Measurements from ENCODE around the gene CSNK2B.

The CSNK2B gene

DNA sequence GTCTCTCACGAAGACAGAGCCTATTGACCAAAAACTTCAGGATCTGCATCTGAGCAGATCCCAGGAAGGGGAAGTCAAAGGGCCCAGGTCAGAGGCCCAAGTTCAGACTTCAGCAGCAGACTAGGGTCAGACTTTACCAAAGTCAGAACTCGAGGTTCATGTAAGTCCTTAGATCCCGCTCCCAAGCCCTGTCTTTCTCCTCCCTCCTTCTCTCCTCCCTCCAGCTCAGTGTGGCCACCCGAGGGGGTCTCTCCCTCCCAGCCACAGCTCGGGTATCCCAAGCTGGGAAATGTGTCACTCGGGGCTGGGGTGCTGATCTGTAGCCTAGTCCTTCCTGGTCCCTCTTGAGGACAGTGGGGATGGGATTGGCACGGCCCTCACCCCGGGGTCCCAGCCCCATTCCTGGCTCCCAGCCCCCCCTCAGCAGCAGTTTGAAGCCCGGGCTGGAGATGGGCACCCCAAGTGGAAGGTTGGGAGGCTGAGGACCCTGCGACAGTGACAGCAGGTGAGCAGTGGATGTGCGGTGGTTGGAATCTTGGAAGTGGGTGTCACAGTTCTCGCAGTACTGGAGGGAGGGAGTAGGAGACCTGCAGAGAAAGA is 3.7 kb upstream of the CSNK2B start:
- no peak for DNase-seq

DNA sequence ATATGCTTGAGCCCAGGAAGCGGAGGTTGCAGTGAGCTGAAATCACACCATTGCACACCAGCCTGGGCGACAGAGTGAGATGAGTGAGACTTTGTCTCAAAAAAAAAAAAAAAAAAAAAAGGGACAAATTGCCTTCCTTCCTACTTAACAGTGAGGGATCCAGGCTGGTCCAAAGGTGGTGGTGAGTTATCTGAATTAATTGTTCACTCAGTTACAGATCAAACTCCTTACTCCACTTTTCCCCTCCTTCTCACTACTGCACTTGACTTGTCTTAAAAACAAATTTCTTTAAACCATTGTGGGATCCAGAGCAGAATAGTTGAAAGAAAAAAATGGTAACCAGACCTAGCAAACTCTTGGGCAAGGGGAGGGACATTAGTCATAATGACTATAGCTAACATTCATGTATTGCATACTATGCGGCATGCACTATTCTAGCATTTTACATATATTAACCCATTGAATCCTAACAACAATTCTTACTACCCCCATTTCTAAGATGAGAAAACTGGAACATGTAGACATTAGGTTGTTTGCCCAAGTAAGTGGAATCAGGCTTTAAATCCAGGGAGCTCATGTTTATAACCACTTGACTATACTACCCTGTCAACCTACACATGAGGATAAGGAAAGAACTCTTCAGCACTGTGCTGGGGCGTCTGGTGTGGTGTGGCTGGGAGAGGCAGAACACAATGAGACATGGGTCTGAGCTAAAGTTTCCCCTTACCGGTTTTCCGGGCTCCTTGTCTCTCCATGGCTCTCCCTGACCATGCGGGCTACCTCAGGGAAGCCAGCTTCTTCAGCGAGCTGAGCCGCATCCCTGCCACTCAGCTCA is 2.5 kb upstream of the CSNK2B start:
- DNase-seq, result no peak

DNA sequence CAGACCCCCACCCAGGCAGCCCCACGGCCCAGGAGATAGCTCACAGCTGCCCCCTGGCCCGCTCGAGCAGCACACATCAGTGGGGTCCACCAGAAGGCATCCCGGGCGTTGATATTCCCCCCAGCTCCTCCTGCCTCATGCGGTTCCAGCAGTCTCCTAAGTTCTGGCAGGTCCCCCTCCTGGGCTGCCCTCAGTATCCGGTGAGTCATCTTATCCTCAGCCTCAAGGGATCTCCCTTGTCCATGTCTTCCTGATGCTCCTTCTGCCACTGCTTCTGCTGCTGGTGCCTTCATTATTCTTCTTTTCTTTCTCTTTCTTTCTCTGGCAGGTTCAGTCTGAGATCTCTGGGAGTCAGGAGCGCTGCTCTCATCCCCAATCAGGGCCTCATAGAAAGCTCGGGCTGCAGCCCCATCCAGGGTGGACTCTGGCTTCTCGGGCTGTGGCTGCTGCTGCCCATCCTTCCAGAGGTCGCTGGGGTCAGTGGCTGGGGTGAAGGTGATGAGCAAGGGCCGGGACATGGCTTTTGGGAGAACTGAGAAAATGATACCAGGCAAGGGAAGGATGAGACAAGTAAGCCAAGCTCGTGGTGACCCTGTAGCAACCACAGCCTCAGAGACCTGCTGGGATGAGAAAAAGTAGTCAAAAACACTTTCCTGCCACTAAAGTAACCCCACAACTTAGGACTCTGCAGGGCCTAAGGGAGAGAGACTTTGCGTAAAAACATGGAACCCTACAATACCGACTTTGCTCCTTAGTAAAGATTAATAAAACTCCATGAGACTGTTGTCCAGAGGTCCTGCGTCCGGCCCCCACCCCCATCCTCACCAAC is 1.7 kb upstream of the CSNK2B start:
- DNase-seq, result no peak

DNA sequence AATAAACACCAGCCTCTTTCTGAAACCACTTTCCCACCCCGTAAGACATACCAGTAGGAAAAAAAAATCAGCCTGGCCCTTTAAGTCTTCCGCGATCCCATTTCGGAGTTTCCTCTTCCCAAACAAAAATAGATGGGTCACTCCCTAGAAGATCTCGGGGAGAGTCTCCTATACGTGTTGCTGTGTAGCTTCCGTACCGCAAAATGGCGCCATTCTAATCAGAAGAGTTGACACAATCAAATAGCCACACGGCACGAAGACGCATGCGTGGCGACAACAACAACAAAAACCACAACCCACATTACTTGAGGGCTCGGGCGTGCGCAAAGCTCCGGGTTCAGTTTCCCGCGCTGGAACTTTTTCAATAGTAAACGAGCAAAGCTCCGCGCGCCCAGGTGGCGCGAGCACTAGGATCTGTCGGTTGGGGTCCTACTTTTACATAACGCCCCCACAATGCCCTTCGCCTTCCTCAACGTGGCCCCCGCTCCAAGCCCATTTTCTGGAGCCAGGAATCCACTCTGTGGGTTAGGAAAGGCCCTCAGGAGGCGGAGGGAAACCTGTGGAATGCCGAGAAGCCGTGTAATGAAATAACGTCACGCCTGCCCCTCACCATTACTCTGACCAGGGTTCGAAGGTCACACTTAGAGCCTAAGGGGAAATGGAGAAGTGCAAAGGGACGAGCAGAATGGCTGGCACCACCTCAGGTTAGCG is 935 bp upstream of the CSNK2B start, which contains the start of gene GPANK1:
TSS of gene GPANK1 (minus strand) at position 208 of the 711 bp plus-strand sequence. CDS start 519 bp downstream, outside the sequence.
- DNase-seq, result peak; percentile 86

DNA sequence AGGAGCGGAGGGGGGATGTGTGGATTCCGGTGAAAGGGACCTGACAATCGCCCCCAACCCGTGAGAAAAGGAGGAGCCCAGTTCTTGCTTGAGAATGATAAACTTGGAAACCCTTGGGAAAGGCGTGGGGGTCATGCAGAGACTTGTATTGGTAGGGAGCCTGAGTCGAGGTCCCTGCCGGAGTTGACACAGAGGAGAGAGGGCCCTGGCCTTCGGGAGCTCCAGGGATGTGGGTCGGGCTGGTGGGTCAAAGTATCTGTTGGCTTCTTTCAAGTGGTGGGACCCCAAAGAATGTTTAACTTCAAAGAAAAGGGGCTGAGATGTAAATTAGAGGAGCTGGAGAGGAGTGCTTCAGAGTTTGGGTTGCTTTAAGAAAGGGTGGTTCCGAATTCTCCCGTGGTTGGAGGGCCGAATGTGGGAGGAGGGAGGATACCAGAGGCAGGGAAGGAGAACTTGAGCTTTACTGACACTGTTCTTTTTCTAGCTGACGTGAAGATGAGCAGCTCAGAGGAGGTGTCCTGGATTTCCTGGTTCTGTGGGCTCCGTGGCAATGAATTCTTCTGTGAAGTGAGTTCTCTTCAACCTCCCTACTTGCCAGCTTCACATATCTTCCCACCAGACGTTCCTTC is 571 bp downstream of the CSNK2B start:
- no peak for DNase-seq

DNA sequence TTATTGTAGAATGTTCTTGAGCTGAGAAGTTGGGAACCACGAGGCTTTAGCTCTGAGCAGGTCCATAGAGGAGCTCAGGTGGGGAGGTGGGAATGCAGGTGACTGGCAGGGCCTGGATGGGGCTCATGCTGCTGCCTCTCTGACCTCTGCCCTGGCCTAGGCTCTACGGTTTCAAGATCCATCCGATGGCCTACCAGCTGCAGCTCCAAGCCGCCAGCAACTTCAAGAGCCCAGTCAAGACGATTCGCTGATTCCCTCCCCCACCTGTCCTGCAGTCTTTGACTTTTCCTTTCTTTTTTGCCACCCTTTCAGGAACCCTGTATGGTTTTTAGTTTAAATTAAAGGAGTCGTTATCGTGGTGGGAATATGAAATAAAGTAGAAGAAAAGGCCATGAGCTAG is 3.8 kb downstream of the CSNK2B start, which contains the start of gene LY6G5B:
TSS of gene LY6G5B (plus strand) at position 301 of the 400 bp plus-strand sequence. CDS start 975 bp downstream, outside the sequence.
- DNase-seq, result no peak

DNA sequence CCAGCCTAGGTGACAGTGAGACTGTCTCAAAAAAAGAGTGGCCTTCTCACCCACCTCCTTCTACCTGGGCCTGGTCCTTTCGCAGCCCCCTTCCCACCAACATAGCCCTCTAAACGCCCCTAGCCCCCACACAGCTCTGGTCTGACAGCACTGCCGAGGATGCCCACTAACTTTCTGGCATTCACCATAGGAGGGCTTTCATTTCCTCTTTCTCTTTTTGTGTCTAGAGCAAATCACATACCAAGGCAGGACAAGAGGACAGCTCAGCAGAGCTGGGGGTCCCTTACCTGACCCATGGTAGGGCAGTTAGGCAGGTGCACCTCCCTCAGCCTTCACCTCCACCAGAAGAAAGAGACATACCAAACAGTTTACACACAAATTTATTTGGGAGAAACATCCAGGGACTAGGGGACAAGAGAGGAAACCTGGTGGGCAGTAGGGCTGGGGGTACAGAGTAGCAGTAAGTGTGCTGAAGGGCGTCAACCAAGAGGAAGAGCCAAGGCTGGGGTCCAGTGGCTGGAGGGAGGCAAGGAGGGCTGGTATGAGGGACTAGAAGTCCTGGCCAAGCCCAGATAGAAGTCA is 10.5 kb downstream of the CSNK2B start:
- no peak for DNase-seq

DNA sequence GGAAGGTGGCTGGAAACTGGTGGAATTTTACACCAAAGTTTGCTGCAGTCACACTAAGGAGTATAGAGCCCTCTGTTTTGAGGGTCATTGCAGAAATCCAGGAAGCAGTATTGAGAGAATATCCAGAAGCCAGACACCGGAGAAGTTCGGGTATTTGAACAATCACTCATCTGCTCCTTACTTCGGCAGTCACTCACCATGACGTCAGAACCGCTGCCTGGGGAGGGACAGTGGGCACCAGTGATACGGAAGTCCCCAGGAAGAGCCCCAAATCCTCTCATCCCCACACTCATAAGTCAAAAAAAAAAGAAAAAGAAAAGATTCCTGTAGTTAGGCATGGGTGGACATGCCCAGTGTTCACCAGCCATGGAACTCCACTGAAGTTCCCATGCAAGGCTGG is 11.0 kb downstream of the CSNK2B start:
- DNase-seq, result no peak

DNA sequence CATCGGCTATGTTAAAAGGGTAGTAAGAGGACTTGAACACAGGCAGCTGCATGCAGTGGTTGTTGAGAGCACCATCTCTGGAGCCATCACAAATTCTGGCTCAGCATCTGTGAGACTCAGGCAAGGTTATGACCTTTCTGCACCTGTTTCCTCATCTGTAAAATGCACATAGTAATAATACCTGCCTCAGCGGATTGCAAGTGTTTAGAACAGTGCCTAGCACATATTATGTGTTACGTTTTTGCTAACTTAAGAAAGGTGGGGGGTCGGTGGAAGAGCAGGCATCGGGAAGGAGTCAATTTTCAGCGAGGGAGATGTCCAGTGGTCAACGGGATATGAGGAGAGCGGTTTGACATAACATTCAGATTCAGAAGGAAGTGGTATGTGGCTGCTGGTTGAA is 12.1 kb downstream of the CSNK2B start:
- no peak for DNase-seq

DNA sequence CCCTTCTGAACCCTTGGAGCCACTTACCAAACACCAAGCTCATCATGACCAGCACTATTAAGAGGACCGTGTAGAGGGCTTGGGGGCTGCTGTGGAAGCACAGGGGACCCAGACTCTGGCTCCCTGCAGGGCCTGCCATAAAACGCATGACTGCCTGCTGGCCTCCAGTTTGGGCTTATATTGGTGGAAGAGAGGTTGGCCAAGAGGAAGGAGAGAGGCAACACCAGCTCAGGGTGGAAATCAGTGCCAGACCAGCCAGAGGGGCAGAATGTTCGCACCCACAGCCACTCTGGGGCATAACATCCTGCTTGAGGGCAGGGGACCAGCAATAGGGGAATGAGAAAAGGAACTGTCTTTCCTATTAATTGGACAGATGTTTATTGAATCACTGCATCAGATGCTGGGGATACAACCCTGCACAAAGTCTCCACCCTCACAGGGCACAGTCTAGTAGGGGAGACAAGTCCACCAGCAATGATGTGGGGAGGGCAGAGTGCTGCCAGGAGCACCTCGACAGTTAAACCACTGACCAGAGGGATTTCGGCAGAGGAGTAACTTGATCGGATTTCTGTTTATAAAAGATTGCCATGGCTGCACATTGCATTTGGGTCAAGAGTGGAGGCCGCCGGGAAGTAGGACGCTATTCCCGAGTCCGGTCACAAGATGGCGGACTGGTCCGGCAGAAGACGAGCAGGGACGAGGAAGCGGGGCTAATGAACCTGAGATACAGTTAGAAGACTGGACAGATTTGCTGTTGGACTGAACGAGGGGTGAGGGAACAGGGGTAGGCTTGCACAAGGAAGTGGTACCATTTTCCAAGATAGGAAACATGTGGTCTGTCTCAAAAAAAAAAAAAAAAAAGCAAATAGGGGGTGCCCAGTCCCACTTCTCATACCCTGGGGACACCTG is 14.6 kb downstream of the CSNK2B start, which contains the start of gene LY6G5C:
TSS of gene LY6G5C (minus strand) at position 842 of the 909 bp plus-strand sequence. CDS start at position 148, 694 bp downstream.
- peak; percentile 76 for DNase-seq

DNA sequence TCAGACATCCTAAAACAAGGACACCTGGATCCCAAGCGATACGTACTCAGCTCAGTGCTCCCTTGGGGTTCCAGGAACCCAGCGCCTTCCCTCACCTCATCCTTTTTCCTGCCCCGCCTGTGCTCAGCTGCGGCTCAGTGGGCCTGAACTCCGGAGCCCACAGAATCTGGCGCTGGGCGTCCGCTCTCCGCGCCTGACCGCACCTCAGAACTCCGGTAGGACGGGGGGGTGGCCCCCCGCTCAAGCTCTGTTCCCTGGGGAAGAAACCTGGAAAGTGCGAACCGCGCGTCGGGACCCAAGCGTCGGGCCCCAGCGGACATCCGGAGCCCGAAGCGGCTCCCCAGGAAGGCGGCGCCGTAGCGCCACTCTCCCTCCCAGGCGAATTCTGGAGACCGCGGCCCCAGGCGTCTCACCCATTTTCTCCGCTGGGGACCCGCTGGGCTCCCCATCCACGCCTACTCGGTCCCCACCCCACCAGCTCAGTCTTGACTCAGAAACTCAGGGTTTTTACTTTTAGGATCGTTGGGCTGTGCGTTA is 15.3 kb downstream of the CSNK2B start:
- peak; percentile 56 for DNase-seq

DNA sequence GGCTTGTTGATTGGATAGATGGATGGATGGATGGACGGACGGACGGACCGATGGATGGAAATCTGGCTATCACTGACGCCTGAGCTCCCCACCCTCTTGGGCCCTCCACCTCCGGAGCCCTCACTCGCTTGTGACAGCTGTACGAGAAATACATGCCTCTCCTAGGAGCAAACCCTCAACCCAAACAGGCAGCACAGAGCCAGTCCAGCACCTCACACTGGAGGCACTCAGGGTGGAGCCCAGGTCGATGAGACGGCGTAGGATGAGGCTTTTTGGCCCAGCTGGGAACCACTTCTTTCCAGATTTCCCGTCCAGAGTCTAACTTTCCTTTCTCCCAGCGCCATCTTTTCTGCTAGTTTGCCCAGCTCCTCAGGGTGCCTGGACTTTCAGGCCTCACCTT is 17.7 kb downstream of the CSNK2B start:
- DNase-seq, result no peak

DNA sequence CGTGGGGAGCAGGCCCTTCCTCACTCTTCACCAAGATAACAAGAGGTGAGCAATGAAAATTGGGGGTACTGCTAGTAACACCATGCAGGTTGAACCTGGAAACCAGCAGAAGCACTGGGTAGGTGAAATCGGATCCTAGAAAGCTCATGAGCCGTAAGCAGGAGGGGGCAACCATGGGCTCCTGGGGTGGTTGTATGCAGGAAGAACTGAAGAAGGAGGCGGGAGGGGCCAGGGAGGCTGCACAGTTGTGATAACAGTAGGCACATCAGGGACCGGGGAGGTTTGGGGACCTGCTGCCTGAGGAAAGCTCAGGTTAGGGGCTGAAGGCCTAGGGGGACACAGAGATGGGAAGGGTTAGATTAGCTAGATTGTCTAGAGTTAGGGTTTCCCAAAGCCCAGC is 20.6 kb downstream of the CSNK2B start:
- DNase-seq, result no peak

DNA sequence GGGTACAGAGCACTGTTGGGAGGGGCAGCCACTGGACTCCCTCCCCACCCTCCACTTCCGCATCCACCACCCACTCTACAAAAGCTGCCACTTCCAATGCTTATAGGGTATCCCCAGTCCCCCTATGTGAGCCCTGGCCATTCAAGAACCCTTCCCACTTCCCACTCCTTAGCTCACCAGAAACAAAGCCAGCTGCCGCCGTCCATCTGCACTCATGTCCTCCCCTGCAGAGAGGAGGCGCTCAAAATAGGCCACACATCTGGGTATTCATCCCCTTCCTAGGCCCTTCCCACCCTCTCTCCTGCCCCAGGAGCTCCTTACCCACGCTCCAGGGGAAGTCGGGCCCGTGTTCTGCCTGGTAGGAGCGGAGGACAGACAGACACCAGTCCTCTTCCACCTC is 21.4 kb downstream of the CSNK2B start:
- DNase-seq, result no peak

DNA sequence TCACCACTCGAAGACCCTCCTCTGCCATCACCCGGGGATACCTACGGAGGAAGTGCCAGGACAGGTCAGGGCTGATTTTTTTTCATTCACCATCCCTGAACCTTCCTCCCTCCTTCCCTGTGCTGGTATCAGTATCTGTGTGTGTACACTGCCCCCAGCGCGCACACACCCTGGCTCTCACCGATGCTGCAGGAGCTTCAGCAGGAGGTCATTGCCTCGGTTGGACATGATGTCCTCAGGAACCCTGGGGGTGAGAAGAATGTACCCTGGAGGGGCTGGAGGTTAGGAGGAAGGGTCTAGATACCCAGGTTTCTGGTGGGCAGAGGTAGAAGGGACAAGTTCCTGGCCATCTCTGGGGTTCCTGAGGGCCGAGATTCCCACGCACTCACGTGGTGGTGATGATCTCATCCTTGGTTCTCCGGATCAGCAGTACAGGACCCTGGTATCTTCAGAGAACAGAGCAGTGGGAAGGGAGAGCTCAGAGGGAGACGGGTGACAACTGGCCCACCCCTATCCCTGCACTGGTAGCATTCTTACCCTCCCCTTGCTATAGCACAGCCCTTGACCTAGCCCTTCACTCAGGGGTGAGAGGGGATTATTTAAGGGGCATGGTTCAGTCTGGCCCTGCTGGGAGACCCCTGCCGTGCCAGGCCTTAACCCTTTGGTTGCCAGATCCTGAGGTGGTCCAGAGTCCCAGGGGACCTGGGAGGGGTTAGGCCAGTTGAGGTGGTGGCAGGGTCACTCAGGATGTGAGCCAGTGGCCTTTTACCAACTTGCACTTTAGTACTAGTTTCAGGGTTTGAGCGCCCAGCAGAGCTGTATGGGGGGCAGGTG is 22.2 kb downstream of the CSNK2B start:
- DNase-seq, result no peak

DNA sequence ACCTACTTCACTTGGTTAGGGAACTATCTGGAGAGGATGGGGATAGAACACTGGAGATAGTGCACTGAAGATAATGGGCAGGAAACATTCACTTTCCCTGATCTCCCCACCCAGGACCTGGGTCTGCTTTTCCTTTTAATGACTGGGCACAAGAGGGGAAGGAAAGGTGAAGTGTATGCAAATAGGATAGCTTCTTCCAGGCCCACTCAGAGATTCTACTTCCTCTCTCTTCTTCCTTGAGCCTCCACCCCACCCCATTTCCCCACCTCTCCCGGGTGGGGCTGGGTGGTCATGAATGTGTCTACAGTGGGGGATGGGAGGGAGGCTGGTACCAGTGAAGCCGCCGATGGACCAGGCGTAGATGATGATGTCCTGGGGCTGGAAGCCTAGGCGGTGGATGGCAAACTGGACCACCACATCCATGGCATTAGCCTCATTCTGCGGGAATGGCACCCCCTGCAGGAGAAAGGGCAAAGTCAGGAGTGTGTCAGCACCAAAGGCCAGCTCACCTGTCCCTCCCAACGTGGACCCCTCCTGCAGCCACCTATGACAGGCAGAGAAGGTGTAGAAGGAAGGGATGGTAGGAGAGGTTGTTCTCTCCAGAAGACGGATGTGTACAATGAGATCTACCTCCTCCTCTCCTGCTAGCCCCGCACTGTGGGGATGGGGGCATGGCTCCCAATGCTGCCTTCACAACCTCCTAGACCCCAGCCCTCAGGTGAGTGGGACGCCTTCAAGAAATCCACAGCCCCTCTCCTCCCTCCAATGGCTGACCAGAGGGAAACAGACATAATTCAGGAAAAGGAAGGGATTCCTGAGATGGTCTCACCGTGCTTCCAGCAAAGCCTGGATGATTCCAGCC is 23.6 kb downstream of the CSNK2B start:
- no peak for DNase-seq

DNA sequence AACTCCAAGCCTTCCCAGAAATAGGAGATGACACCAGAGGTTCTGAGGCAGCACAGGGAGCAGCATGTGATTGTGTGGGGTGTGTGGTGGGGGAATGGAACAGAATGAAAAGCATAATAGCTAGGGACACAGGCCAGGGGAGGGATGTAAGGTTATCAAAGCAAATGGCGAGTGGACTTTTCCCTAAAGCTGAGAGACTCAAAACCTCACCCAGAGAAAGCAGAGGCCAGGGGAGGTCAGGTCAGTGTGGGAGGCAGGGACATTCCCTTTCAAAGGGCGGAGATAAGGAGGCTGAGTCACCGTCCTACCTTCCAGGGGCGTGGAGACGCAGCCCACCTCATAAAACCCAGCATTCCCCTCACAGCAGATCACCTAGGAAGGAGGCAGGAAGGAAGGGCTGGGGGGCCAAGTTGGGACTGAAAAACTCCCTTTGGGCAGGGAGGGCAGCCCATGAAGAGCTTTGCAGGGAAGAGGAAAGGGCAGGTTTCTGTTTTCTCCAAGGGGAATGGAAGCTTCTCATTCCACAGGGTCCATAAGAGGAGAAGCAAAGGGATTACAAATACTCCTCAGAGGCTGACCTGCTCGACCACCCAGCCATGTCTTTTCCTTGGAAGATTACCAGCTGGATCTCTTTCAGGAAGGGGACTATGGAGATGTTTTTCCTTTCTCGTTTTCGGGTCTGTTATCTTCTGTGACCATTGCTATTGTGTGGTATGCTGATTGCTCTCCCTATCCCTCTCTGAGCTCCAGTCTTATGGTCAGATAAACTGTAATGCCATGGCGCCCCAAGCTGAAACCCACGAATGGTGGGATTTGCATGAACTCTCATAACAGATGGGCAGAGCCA is 24.6 kb downstream of the CSNK2B start:
- DNase-seq, result peak; percentile 82

Data from kidney glomerular epithelial cell (primary cell).